IMR-90 (cell line): ENCODE data around the gene CACNA1I. TPM values are rescaled to one million over a fixed set of nuclear protein-coding genes. Genes with fewer than 3 reads are reported as not detected.

Experiments used
- ATAC-seq: fragments of 200-7000 bp; cut with Tn5 transposase; 2 replicates; pipeline ENCODE4 v1.9.1; 2020; ENCODE audit warnings: low read depth, mild to moderate bottlenecking, moderate library complexity
- BruUV-seq: library from RNA; stranded (reverse); fragments of 400-500 nt; replicated peaks from 2 replicates; lab custom pipeline; 2021; lab: Mats Ljungman, UMichigan
- CTCF ChIA-PET: fragments of 300-600 bp; formaldehyde crosslinking; extraction: SDS; loops from one replicate; lab custom pipeline; 2021; ENCODE audit warnings: antibody characterized with exemption; lab: Yijun Ruan, JAX
- POLR2A ChIA-PET: fragments of 300-600 bp; sonication (Branson Sonifier 250); formaldehyde crosslinking; loops from one replicate; lab custom pipeline; 2022; ENCODE audit warnings: antibody characterized with exemption; ENCODE audit not compliant: unreplicated experiment; lab: Charles Lee
- DNase-seq: peaks from one replicate; pipeline ENCODE4 v3.0.0; 2013
- H2AFZ ChIP-seq: replicated peaks from 2 replicates; pipeline ENCODE3; 2013; ENCODE audit warnings: low read length, mild to moderate bottlenecking; ENCODE audit not compliant: poor library complexity
- H2AK5ac ChIP-seq: 2 replicates; pipeline ENCODE4 v1.6.1; 2013; ENCODE audit warnings: low read depth, low read length, inconsistent platforms
- H2AK9ac ChIP-seq: replicated peaks from 2 replicates; pipeline ENCODE3; 2013; ENCODE audit warnings: mild to moderate bottlenecking, low read depth, low read length, moderate library complexity; ENCODE audit not compliant: poor library complexity
- H2BK120ac ChIP-seq: 2 replicates; pipeline ENCODE4 v1.6.1; 2013; ENCODE audit warnings: low read depth, low read length, inconsistent platforms
- H2BK15ac ChIP-seq: 3 replicates; pipeline ENCODE4 v1.6.1; 2013; ENCODE audit warnings: low read depth, low read length, inconsistent platforms
- H2BK20ac ChIP-seq: 2 replicates; pipeline ENCODE4 v1.6.1; 2013; ENCODE audit warnings: low read depth, mild to moderate bottlenecking, inconsistent platforms, low read length, moderate library complexity
- H2BK5ac ChIP-seq: 2 replicates; pipeline ENCODE4 v1.6.1; 2013; ENCODE audit warnings: mild to moderate bottlenecking, low read depth, low read length, inconsistent platforms; ENCODE audit not compliant: poor library complexity, severe bottlenecking
- H3K14ac ChIP-seq: replicated peaks from 2 replicates; pipeline ENCODE4 v1.6.1; 2013; ENCODE audit warnings: low read depth, low read length, inconsistent platforms
- H3K18ac ChIP-seq: 2 replicates; pipeline ENCODE4 v1.6.1; 2013; ENCODE audit warnings: low read depth, low read length, control low read depth
- H3K23ac ChIP-seq: 2 replicates; pipeline ENCODE4 v1.6.1; 2013; ENCODE audit warnings: low read depth, low read length, inconsistent platforms
- H3K27ac ChIP-seq: 2 replicates; pipeline ENCODE4 v1.5.1; 2013; ENCODE audit warnings: mild to moderate bottlenecking, control low read depth, low read length; ENCODE audit not compliant: insufficient read depth
- H3K27me3 ChIP-seq: 2 replicates; pipeline ENCODE4 v1.6.1; 2013; ENCODE audit warnings: low read length; ENCODE audit not compliant: control insufficient read depth, insufficient read depth
- H3K36me3 ChIP-seq: 2 replicates; pipeline ENCODE4 v1.6.1; 2013; ENCODE audit warnings: low read length, mixed read lengths; ENCODE audit not compliant: control insufficient read depth, insufficient read depth
- H3K4ac ChIP-seq: 2 replicates; pipeline ENCODE4 v1.6.1; 2013; ENCODE audit warnings: low read depth, low read length, inconsistent platforms
- H3K4me1 ChIP-seq: 2 replicates; pipeline ENCODE4 v1.6.1; 2013; ENCODE audit warnings: low read length, mixed read lengths; ENCODE audit not compliant: control insufficient read depth, insufficient read depth
- H3K4me2 ChIP-seq: 2 replicates; pipeline ENCODE4 v1.6.1; 2013; ENCODE audit warnings: low read depth, mild to moderate bottlenecking, control low read depth, low read length, moderate library complexity
- H3K4me3 ChIP-seq: 2 replicates; pipeline ENCODE4 v1.5.1; 2013; ENCODE audit warnings: low read depth, mild to moderate bottlenecking, control low read depth, low read length, moderate library complexity; ENCODE audit not compliant: insufficient read depth
- H3K56ac ChIP-seq: 2 replicates; pipeline ENCODE4 v1.6.1; 2013; ENCODE audit warnings: low read length, inconsistent platforms; ENCODE audit not compliant: insufficient read depth; ENCODE audit errors: extremely low read depth
- H3K79me1 ChIP-seq, 2 experiments: 2 replicates each; pipeline ENCODE4 v1.6.1; 2013; ENCODE audit warnings: low read length in 2 of 2, inconsistent platforms in 1 of 2, low read depth in 1 of 2
- H3K9ac ChIP-seq: 2 replicates; pipeline ENCODE4 v1.6.1; 2013; ENCODE audit warnings: low read depth, low read length, control low read depth
- H3K9me1 ChIP-seq: 2 replicates; pipeline ENCODE4 v1.6.1; 2013; ENCODE audit warnings: low read length, inconsistent platforms; ENCODE audit not compliant: insufficient read depth
- H3K9me3 ChIP-seq: 2 replicates; pipeline ENCODE4 v1.6.1; 2013; ENCODE audit warnings: low read length; ENCODE audit not compliant: control insufficient read depth, insufficient read depth
- H4K20me1 ChIP-seq: 2 replicates; pipeline ENCODE4 v1.6.1; 2013; ENCODE audit warnings: low read length, inconsistent platforms; ENCODE audit not compliant: insufficient read depth
- H4K5ac ChIP-seq: 2 replicates; pipeline ENCODE4 v1.6.1; 2013; ENCODE audit warnings: mild to moderate bottlenecking, low read depth, low read length, control low read depth
- H4K8ac ChIP-seq, 2 experiments: 2 replicates each; pipeline ENCODE4 v1.6.1; 2013; ENCODE audit warnings: low read depth in 2 of 2, low read length in 2 of 2, control low read depth in 1 of 2, inconsistent platforms in 1 of 2
- H4K91ac ChIP-seq: 2 replicates; pipeline ENCODE4 v1.6.1; 2013; ENCODE audit warnings: low read depth, low read length, inconsistent platforms; ENCODE audit not compliant: insufficient read depth
- BHLHE40 ChIP-seq: fragments of 150-350 bp; IDR thresholded peaks from 2 replicates; pipeline ENCODE4 v1.6.1; 2016; ENCODE audit warnings: mild to moderate bottlenecking, low read depth, low read length
- CHD1 ChIP-seq: IDR thresholded peaks from 2 replicates; pipeline ENCODE4 v1.6.1; 2012; ENCODE audit warnings: low read depth, low read length, improper control_type of control experiment
- MAFK ChIP-seq: IDR thresholded peaks from 2 replicates; pipeline ENCODE4 v1.6.1; 2012; ENCODE audit warnings: low read depth, low read length, improper control_type of control experiment
- MXI1 ChIP-seq: IDR thresholded peaks from 2 replicates; pipeline ENCODE4 v1.6.1; 2012; ENCODE audit warnings: low read depth, mild to moderate bottlenecking, low read length, moderate library complexity, borderline replicate concordance
- POLR2A ChIP-seq: IDR thresholded peaks from 2 replicates; pipeline ENCODE4 v1.6.1; 2012; ENCODE audit warnings: mild to moderate bottlenecking, low read depth, low read length
- RAD21 ChIP-seq: IDR thresholded peaks from 2 replicates; pipeline ENCODE4 v1.6.1; 2012; ENCODE audit warnings: low read length, improper control_type of control experiment
- SMC3 ChIP-seq: fragments of 150-350 bp; IDR thresholded peaks from 2 replicates; pipeline ENCODE4 v1.6.1; 2016; ENCODE audit warnings: low read depth, mild to moderate bottlenecking, antibody characterized with exemption, low read length, moderate library complexity
- WGBS, 2 experiments: methylation state at CpG; one replicate each; pipeline versions ENCODE4 v1.1.5 to v1.1.7; 2013; ENCODE audit warnings: missing lambda C conversion rate in 2 of 2; ENCODE audit not compliant: insufficient read length in 1 of 2; ENCODE audit errors: extremely low coverage in 2 of 2; 5-methylcytosine and 5-hydroxymethylcytosine counted together
- dilution Hi-C: fragments of 300-500 bp; cut with HindIII; formaldehyde crosslinking; loops from one replicate; pipeline ENCODE4 v1.14.3; 2018; ENCODE audit warnings: low sequenced_read_pairs; ENCODE audit not compliant: unreplicated experiment
- in situ Hi-C: fragments of 300-500 bp; cut with MboI; formaldehyde crosslinking; loops from 3 replicates; pipeline ENCODE4 v1.14.3; 2019; ENCODE audit warnings: low sequenced_read_pairs, inconsistent platforms, mixed read lengths
- intact Hi-C: fragments of 100-400 bp; cut with micrococcal nuclease; formaldehyde crosslinking; loops from 2 replicates; pipeline ENCODE4 v1.10.0; 2022
- polyA plus RNA-seq, 3 experiments: library from polyadenylated mRNA; depleted of rRNA; stranded (reverse); fragments of >200 nt; gene quantifications; 2 replicates each; pipeline ENCODE4 v1.2.3, GENCODE V29; 2012; ENCODE audit warnings: low replicate concordance in 1 of 3
- total RNA-seq: library from RNA; depleted of rRNA; stranded (reverse); fragments of >200 nt; gene quantifications from 2 replicates; pipeline ENCODE4 v1.2.3, GENCODE V29; 2012
- TF ChIP-seq, protein P1 (sequence below): fragments of 150-350 bp; IDR thresholded peaks from 2 replicates; pipeline ENCODE4 v1.6.1; 2017; ENCODE audit warnings: mild to moderate bottlenecking, antibody characterized with exemption, low read length, low read depth

CACNA1I gene
- total and polyA plus RNA-seq, 2 of the 4 experiments (the other 2 are of a cell fraction) = under 0.01 to 0.02 TPM

DNA sequence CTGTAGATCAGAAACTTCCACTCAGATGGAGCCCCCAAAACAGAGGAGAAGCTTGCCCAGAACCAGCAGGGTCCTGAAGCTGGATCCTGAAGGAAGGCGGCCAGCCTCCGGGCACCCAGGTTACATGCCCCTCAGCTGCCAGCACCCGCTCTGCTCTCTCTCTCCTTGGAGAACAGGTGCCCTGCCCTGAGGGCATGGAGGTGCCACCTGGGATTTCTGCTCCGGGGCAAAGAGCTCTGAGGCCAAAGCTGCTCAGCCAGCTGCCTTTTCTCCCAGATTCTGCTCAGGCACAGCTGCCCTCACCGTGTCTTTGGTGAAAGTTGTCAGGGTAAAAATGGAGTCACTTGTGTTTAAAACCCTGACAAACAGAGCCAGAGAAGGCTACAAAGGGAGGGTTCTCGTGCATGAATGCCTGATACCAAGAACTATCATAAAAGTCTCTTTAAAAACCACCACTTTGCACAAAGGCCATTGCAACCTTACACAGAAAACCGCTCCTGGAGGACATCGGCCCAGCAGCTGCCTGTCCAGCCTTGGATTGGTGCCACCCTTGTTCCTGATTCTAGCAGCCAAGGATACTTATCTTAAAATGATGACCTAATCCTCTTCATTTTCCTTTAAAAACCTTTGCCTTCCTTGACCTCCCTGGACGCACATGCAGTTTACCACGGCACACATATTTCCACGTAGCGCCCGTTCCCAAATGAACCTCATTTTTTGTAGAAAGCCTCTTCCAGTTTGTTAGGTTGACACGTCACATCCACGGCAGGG, 140.0 kb downstream of the CACNA1I start (continued):
- no peak for TF ChIP-seq BHLHE40

DNA sequence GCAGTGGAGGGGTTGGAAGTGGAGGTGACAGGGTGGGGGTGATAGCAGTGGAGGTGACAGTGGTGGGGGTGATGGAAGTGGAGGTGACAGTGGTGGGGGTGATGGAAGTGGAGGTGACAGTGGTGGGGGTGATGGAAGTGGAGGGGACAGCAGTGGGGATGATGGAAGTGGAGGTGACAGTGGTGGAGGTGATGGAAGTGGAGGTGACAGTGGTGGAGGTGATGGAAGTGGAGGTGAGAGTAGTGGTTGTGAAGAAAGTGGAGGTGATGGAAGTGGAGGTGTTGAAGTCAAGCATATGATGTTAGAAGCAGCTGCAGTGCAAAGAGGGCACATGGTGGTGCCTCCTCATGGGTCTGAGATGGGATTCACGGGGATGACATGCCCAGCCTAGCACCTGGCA, 141.5 kb downstream of the CACNA1I start:
- intact Hi-C loops (no loop called here), dilution Hi-C loops (no loop called here), in situ Hi-C loops (no loop called here)
- Histone ChIP-seq H2AK9ac (no peak overlapping the region), H3K36me3 (no peaks in the 10 kb centered on the region), H3K18ac (no peak overlapping the region), H3K56ac (no peak overlapping the region), H2BK120ac (no peak overlapping the region), H3K9me1 (no peaks in the 10 kb centered on the region), H3K27ac (no peak overlapping the region), H3K4me3 (no peak overlapping the region), H4K8ac (no peak overlapping the region), H3K79me1 (no peaks in the 10 kb centered on the region), H2BK20ac (no peak overlapping the region), H4K91ac (no peak overlapping the region), H3K14ac (no peak overlapping the region), H3K23ac (no peak overlapping the region), H2AFZ (no peak overlapping the region), H2BK5ac (no peak overlapping the region), H3K9ac (no peak overlapping the region), H4K5ac (no peak overlapping the region), H2AK5ac (no peak overlapping the region), H3K4me2 (no peak overlapping the region), H3K27me3 (peaks cover 64% of the 10 kb centered on the region), H3K4me1 (no peaks in the 10 kb centered on the region; the same call in 1 of the 2 replicates), H4K20me1 (no peaks in the 10 kb centered on the region), H3K4ac (no peak overlapping the region), H2BK15ac (no peak overlapping the region), H3K9me3 (no peaks in the 10 kb centered on the region)
- ChIA-PET CTCF (no interaction called here), POLR2A (no interaction called here)
- DNase-seq (no peak), ATAC-seq (no peak)
- no CpG with 5 or more reads among the region's 1 CpG for WGBS, 2 experiments
- no TSS peak for BruUV-seq
- TF ChIP-seq POLR2A (no peak), SMC3 (no peak), MAFK (no peak), CHD1 (no peak), MXI1 (no peak), RAD21 (no peak)
- TF ChIP-seq, protein P1, sequence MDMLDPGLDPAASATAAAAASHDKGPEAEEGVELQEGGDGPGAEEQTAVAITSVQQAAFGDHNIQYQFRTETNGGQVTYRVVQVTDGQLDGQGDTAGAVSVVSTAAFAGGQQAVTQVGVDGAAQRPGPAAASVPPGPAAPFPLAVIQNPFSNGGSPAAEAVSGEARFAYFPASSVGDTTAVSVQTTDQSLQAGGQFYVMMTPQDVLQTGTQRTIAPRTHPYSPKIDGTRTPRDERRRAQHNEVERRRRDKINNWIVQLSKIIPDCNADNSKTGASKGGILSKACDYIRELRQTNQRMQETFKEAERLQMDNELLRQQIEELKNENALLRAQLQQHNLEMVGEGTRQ = no peak
